Activated CD4-positive, alpha-beta T cell treated with anti-CD3 and anti-CD28 coated beads, Interleukin-2, amount 10 ng/mL, durations not matched to agents 7 days and 5 days (primary cell): Measurements from ENCODE around the gene INPP1. TPM values are rescaled to one million over a fixed set of nuclear protein-coding genes. Genes with fewer than 3 reads are reported as not detected.
"Not testable (repeated sequence)": the region's sequence is repeated elsewhere in the genome, so short reads cannot be mapped to it uniquely, and the experiment has no call there.

Experiments used
- CTCF ChIA-PET: fragments of 350-600 bp; sonication (Branson Sonifier 250); formaldehyde crosslinking; loops from one replicate; lab custom pipeline; 2021; ENCODE audit warnings: antibody characterized with exemption; lab: Charles Lee
- POLR2A ChIA-PET: fragments of 350-600 bp; sonication (Branson Sonifier 250); formaldehyde crosslinking; loops from one replicate; lab custom pipeline; 2021; ENCODE audit warnings: antibody characterized with exemption; lab: Charles Lee
- DNase-seq: peaks from one replicate; pipeline ENCODE4 v3.0.0-alpha.2; 2020
- H3K27ac Mint-ChIP-seq: one replicate; pipeline ENCODE4 v1.8.0; 2021; ENCODE audit warnings: mild to moderate bottlenecking, moderate library complexity, mixed read lengths
- H3K27me3 Mint-ChIP-seq: one replicate; pipeline ENCODE4 v1.8.0; 2021; ENCODE audit warnings: mixed read lengths
- H3K36me3 Mint-ChIP-seq: one replicate; pipeline ENCODE4 v1.8.0; 2021; ENCODE audit warnings: low read depth, mixed read lengths
- H3K4me1 Mint-ChIP-seq: one replicate; pipeline ENCODE4 v1.8.0; 2021; ENCODE audit warnings: mixed read lengths
- H3K4me3 Mint-ChIP-seq: one replicate; pipeline ENCODE4 v1.8.0; 2021; ENCODE audit warnings: mild to moderate bottlenecking, moderate library complexity, mixed read lengths
- H3K9me3 Mint-ChIP-seq: one replicate; pipeline ENCODE4 v1.8.0; 2021; ENCODE audit warnings: mixed read lengths
- total RNA-seq, 2 experiments: library from RNA; stranded (reverse); gene quantifications; one replicate each; pipeline ENCODE4 v1.2.3, GENCODE V29; 2021

INPP1 gene, protein sequence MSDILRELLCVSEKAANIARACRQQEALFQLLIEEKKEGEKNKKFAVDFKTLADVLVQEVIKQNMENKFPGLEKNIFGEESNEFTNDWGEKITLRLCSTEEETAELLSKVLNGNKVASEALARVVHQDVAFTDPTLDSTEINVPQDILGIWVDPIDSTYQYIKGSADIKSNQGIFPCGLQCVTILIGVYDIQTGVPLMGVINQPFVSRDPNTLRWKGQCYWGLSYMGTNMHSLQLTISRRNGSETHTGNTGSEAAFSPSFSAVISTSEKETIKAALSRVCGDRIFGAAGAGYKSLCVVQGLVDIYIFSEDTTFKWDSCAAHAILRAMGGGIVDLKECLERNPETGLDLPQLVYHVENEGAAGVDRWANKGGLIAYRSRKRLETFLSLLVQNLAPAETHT
- total RNA-seq = 1 to 10 TPM; 6.7 to 6.9 TPM

- Mint-ChIP-seq H3K9me3 (no peaks in the 10 kb centered on the region), H3K27me3 (peaks cover 22% of the 10 kb centered on the region), H3K4me3 (peak within 1 kb of the TSS; percentile 80), H3K27ac (peak within 1 kb of the TSS; percentile 73), H3K4me1 (peaks cover 18% of the 10 kb centered on the region), H3K36me3 (no peaks in the 10 kb centered on the region)
- CTCF ChIA-PET = interaction anchor here (0.6 to 2.8 kb wide), 7 partner anchors 12 to 387 kb away, joined by 3 to 9 read pairs (median 4); partner anchors contain the start of gene HIBCH
- DNase-seq = peak; percentile 37
- POLR2A ChIA-PET = no interaction called here
Observed at GRCh38 chr2:190343536-190344275, at the start of gene INPP1. INPP1 (plus strand) TSS chr2:190343589; CDS start chr2:190360103, 16,514 bp downstream.

DNA sequence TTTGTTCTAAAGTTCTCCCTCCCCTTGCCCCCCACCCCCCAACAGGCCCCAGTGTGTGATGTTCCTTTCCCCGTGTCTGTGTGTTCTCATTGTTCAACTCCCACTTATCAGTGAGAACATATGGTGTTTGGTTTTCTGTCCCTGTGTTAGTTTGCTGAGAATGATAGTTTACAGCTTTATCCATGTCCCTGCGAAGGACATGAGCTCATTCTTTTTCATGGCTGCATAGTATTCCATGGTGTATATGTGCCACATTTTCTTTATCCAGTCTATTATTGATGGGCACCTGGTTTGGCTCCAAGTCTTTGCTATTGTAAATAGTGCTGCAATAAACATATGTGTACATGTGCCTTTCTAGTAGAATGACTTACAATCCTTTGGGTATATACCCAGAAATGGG, 45.5 kb upstream of the INPP1 start:
- H3K9me3 Mint-ChIP-seq = peaks cover 15% of the 10 kb centered on the region
- H3K27ac Mint-ChIP-seq, H3K27me3 Mint-ChIP-seq, H3K4me3 Mint-ChIP-seq, DNase-seq, POLR2A ChIA-PET, CTCF ChIA-PET, H3K4me1 Mint-ChIP-seq: not testable (repeated sequence)
- H3K36me3 Mint-ChIP-seq = peaks cover 19% of the 10 kb centered on the region

DNA sequence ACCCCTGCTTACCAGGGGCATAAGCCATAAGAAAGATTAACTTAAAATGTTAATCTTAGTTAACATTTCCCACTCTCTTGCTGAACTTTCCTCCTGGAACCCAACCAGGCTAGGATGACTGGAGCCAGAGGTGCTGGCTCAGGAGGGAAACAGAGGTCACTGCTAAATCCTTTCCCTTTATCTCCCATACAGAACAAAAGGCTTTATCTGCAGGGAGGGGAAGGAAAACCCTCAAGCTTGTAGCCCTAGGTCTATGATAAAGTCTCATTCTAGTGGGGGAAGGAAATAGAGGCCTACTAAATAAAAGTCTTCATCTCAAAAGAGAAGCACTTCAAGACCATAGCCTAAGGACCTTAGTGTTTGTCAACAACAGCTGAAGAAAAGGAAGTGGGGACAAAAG, 42.4 kb upstream of the INPP1 start:
- POLR2A ChIA-PET = no interaction called here
- CTCF ChIA-PET = no interaction called here
- no peak overlapping the region for H3K4me3 Mint-ChIP-seq
- H3K9me3 Mint-ChIP-seq = peaks cover 15% of the 10 kb centered on the region
- no peaks in the 10 kb centered on the region for H3K27me3 Mint-ChIP-seq
- H3K4me1 Mint-ChIP-seq = peaks cover 2% of the 10 kb centered on the region
- no peak for DNase-seq
- peaks cover 20% of the 10 kb centered on the region for H3K36me3 Mint-ChIP-seq
- no peak overlapping the region for H3K27ac Mint-ChIP-seq

GRCh38 chr2:190302052-190302451, 41.3 kb upstream of the INPP1 start:
- ChIA-PET POLR2A (no interaction called here), CTCF (interaction anchor here (1.5 to 1.6 kb wide), 2 partner anchors 12 to 14 kb away, joined by 3 to 5 read pairs; no protein-coding TSS in a partner anchor)
- Mint-ChIP-seq H3K36me3 (peaks cover 20% of the 10 kb centered on the region), H3K4me1 (peaks cover 2% of the 10 kb centered on the region), H3K27ac (no peak overlapping the region), H3K27me3 (no peaks in the 10 kb centered on the region), H3K9me3 (peaks cover 15% of the 10 kb centered on the region), H3K4me3 (no peak overlapping the region)
- DNase-seq = no peak

GRCh38 chr2:190303647-190304046, 39.7 kb upstream of the INPP1 start:
- no peak for DNase-seq
- Mint-ChIP-seq H3K4me1 (peaks cover 2% of the 10 kb centered on the region), H3K9me3 (peaks cover 11% of the 10 kb centered on the region), H3K27ac (no peak overlapping the region), H3K36me3 (peaks cover 23% of the 10 kb centered on the region), H3K4me3 (no peak overlapping the region), H3K27me3 (no peaks in the 10 kb centered on the region)
- CTCF ChIA-PET = interaction anchor here (1.0 kb wide), 1 partner anchor 67 kb away, joined by 3 read pairs; no protein-coding TSS in a partner anchor
- POLR2A ChIA-PET = no interaction called here

GRCh38 chr2:190304404-190304803, 39.0 kb upstream of the INPP1 start:
- Mint-ChIP-seq H3K4me1 (peaks cover 2% of the 10 kb centered on the region), H3K36me3 (peaks cover 22% of the 10 kb centered on the region)
- POLR2A ChIA-PET = no interaction called here

GRCh38 chr2:190308031-190308430, 35.4 kb upstream of the INPP1 start:
- Mint-ChIP-seq H3K4me1 (peaks cover 2% of the 10 kb centered on the region), H3K27me3 (no peaks in the 10 kb centered on the region), H3K36me3 (peaks cover 12% of the 10 kb centered on the region), H3K27ac (no peak overlapping the region), H3K4me3 (no peak overlapping the region), H3K9me3 (no peaks in the 10 kb centered on the region)
- POLR2A ChIA-PET = no interaction called here
- CTCF ChIA-PET = no interaction called here
- no peak for DNase-seq

More at GRCh38 chr2:190304404-190304803, 39.0 kb upstream of the INPP1 start:
- Mint-ChIP-seq H3K4me3 (no peak overlapping the region), H3K9me3 (peaks cover 10% of the 10 kb centered on the region), H3K27ac (no peak overlapping the region), H3K27me3 (no peaks in the 10 kb centered on the region)
- CTCF ChIA-PET = no interaction called here
- DNase-seq = no peak

DNA sequence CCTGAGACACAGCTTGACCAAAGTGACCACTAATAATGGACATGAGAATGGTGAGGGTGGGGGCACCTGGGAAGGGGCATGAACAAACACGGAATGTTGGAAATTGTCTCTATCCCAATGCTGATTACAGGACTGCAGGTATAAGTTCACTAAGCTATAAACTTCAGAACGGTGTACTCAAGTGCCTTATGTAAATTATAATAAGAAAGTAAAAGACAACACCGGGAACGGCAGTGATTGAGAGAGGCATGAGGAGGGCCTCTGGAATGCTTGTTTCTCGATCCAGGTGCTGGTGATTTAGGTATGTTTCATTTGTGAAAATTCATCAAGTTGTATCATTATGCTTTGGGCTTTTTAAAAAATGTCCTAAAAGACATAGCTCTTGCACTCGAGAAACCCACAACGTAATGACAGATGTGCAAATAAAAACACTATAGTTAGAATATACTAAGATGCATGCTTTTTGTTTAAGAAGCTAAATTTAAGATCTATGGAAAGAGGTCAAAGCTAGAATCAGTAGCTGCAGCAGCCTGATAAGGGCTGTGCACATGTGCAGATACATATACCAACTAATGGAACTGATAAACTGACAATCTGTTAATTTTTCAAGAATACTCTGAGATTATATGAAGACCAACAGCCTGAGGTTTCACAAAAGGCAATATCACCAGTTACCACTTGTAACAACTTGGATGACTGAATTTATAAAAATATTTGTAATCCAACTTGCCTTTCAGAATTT, 31.3 kb upstream of the INPP1 start:
- Mint-ChIP-seq H3K4me3 (no peak overlapping the region), H3K9me3 (no peaks in the 10 kb centered on the region), H3K36me3 (peaks cover 11% of the 10 kb centered on the region), H3K27ac (no peak overlapping the region), H3K27me3 (no peaks in the 10 kb centered on the region), H3K4me1 (peaks cover 13% of the 10 kb centered on the region)
- DNase-seq = no peak
- POLR2A ChIA-PET = no interaction called here
- CTCF ChIA-PET = no interaction called here

GRCh38 chr2:190312635-190313025, 30.8 kb upstream of the INPP1 start:
- H3K4me3 Mint-ChIP-seq, H3K27me3 Mint-ChIP-seq, H3K9me3 Mint-ChIP-seq, POLR2A ChIA-PET, DNase-seq, H3K27ac Mint-ChIP-seq, CTCF ChIA-PET: not testable (repeated sequence)
- peaks cover 18% of the 10 kb centered on the region for H3K4me1 Mint-ChIP-seq
- H3K36me3 Mint-ChIP-seq = peaks cover 11% of the 10 kb centered on the region

- Mint-ChIP-seq H3K4me1 (peaks cover 27% of the 10 kb centered on the region), H3K36me3 (peaks cover 7% of the 10 kb centered on the region), H3K27ac (no peak overlapping the region), H3K9me3 (no peaks in the 10 kb centered on the region), H3K27me3 (no peaks in the 10 kb centered on the region), H3K4me3 (no peak overlapping the region)
- CTCF ChIA-PET = no interaction called here
- POLR2A ChIA-PET = no interaction called here
- no peak for DNase-seq
Observed at GRCh38 chr2:190313880-190314279, 29.5 kb upstream of the INPP1 start.

GRCh38 chr2:190315273-190315672, 28.1 kb upstream of the INPP1 start:
- DNase-seq = no peak
- CTCF ChIA-PET = no interaction called here
- H3K4me1 Mint-ChIP-seq = peaks cover 34% of the 10 kb centered on the region
- H3K4me3 Mint-ChIP-seq = no peak overlapping the region
- no peaks in the 10 kb centered on the region for H3K9me3 Mint-ChIP-seq
- POLR2A ChIA-PET = no interaction called here
- no peaks in the 10 kb centered on the region for H3K27me3 Mint-ChIP-seq
- peaks cover 2% of the 10 kb centered on the region for H3K36me3 Mint-ChIP-seq
- H3K27ac Mint-ChIP-seq = no peak overlapping the region

DNA sequence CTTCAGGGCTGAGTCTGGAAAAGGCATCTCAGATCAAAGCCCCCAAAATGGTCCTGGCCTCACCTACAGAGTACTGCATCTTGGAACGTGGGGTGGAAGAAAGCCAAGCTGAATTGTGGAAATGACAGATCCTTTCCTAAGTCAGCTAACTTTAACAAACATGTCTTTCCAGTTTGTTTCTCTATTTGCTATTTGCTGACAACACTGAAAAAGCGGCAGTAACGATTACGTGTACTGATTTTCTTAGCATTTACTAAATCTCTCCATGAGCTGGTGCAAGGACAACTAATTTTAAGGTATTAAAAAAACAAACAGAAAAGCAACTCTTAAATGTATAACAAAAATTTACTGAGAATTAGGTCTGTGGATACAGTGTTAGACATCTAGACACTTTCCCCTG, 24.9 kb upstream of the INPP1 start:
- Mint-ChIP-seq H3K27ac (no peak overlapping the region), H3K27me3 (no peaks in the 10 kb centered on the region), H3K4me3 (peak overlapping the region; percentile 90), H3K36me3 (peaks cover 2% of the 10 kb centered on the region), H3K4me1 (peaks cover 43% of the 10 kb centered on the region), H3K9me3 (no peaks in the 10 kb centered on the region)
- POLR2A ChIA-PET = no interaction called here
- DNase-seq = no peak
- CTCF ChIA-PET = interaction anchor here (0.9 to 1.8 kb wide), 7 partner anchors 9 to 556 kb away, joined by 3 to 5 read pairs (median 3); partner anchors contain the start of gene OSGEPL1
